SK-N-DZ (cell line): Measurements from ENCODE around the gene SPIRE1.
"Not testable (repeated sequence)": the region's sequence is repeated elsewhere in the genome, so short reads cannot be mapped to it uniquely, and the experiment has no call there.

Experiments
- DNase-seq: peaks from one replicate; pipeline ENCODE4 v3.0.0-alpha.2; 2015; ENCODE audit warnings: low spot score
- small RNA-seq, 2 experiments: library from RNA; depleted of rRNA; stranded (forward); fragments of <200 nt; gene quantifications; one replicate each; pipeline ENCODE3, GENCODE V24; 2014

Gene SPIRE1

DNA sequence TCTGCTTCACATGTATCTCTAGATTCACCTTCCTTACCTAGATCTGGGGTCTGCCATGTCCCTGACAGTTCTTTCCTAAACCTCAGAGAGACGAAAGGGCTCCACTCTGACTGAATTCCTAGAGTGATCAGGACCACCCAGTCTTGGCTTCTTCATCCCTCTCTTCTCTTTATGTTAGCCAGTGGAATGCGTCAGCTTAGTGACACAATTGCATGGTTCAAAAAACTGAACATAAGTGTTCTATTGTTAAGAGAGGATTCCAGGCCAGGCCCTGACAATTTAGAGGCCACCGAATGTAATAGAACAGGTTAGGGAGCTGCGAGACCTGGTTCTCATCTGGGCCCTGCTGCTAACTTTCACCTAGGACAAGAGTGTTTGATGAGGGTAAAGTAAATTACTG is 240.2 kb downstream of the SPIRE1 start:
- no peak for DNase-seq

DNA sequence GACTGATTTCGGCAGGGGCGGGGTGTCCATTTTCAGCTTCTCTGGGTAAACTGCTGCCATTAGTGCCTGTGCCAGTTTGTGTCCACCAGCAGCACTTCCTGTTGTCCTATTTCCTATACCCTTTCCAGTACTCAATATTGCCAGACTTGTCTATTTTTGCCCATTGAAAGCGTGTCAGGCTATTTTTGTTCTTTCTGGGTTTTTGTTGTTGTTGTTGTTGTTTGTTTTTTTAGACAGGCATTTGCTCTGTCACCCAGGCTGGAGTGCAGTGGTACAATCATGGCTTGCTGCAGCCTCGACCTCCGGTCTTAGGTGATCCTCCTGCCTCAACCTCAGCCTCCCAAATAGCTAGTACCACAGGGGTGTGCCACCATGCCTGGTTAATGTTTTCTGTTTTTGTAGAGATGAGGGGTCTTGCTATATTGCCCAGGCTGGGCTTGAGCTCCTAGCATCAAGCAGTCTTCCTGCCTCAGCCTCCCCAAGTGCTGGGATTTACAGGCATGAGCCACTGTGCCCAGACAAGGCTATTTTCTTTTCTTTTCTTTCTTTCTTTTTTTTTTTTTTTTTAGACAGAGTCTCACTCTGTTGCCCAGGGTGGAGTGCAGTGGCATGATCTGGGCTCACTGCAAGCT is 241.7 kb downstream of the SPIRE1 start:
- no peak for DNase-seq

DNA sequence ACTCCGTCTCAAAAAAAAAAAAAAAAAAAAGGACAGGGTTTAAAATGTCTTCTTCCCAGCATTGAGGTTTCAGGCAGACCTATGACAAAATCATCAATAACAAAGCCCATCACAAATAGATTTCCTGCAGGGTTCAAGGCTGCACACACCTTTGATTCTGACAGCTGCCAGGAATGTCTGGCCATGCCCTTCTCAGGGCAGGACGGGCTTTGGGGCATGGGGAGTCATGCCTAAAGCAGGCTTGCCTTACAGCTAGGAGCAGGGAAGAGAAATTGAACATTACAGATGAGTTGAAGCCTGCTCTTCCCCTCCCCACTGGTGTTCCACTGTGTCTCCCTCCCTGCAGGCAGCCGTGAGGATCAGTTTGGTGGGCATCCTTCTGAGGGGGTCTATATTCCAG is 246.5 kb downstream of the SPIRE1 start:
- DNase-seq, result no peak

DNA sequence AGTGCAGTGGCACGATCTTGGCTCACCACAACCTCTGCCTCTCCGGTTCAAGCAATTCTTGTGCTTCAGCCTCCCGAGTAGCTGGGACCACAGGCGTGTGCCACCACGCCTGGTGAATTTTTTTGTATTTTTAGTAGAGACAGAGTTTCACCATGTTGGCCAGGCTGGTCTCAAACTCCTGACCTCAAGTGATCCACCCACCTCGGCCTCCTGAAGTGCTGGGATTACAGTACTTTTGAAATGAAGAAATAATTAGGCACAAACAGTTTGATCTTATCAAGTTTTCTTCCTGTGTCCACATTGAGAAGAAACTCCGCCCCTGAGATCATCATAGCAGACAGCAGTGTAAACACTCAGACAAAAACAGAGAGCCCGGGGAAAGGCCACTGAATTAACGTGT is 247.2 kb downstream of the SPIRE1 start:
- not testable (repeated sequence) for DNase-seq

DNA sequence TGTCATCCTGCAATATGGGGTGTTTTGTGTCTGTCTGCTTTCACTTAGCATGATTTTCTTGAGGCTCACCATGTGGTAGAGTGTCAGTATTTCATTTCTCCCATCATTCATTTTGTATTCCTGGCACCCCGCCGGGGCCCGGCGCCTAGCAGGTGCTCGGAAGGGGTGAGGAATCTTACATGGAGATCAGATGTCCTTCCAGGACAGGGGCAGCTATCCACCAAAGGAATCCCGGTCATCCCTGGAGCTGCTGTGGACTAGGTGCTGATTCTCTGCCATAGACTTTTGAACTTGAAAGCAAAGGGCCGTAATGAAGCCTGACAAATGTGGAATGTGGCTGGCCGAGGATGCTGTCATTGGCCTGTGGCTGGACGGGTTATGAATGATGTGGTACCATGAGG is 247.8 kb downstream of the SPIRE1 start:
- DNase-seq, result no peak

DNA sequence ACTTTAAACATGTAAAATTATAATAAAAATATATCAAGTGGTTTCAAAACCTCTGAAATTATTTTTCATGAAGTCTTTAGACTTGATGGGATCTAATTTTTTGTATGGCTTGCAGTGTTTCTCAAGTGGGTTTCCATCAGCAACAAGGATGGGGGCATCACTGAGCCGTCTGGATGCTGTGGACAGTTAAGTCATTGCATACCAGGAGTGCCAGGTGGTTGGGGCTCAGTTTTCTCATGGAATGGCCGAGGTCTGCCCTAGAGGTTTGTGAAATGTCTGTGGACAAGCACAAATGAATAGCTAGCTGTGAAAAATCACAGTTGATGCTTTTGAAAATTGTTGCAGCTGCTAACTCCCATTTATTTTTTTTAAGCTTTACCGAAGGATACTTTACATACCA is 248.4 kb downstream of the SPIRE1 start:
- DNase-seq, result no peak

DNA sequence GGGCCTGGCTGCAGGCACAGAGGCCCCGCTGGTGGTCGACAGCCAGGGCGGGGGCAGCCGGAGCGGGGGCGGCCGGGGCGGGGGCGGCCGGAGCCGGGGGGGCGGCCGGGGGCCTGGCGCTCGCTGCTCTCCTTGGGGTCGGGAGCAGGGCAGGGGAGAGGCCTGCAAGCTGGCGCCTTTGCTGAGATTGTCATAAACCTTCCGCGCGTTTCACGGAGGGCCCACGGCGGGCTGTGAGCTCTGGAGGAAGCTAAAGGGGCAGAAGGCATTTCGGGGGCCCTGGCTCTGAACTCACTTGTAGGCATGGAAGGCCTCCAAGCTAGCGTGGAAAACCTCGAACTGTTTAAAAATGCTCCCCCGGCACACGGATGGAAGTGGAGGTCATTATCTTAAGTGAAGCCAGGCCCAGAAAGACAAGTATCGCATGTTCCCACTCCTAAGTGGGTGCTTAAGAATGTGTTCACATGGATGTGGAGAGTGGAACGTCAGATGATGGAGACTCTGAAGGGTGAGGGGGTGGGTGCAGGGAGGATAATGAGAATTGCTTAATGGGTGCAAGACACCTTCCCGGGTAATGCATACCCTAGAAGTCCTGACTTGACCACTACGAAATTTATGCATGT is 249.5 kb downstream of the SPIRE1 start:
- peak; percentile 51 for DNase-seq

DNA sequence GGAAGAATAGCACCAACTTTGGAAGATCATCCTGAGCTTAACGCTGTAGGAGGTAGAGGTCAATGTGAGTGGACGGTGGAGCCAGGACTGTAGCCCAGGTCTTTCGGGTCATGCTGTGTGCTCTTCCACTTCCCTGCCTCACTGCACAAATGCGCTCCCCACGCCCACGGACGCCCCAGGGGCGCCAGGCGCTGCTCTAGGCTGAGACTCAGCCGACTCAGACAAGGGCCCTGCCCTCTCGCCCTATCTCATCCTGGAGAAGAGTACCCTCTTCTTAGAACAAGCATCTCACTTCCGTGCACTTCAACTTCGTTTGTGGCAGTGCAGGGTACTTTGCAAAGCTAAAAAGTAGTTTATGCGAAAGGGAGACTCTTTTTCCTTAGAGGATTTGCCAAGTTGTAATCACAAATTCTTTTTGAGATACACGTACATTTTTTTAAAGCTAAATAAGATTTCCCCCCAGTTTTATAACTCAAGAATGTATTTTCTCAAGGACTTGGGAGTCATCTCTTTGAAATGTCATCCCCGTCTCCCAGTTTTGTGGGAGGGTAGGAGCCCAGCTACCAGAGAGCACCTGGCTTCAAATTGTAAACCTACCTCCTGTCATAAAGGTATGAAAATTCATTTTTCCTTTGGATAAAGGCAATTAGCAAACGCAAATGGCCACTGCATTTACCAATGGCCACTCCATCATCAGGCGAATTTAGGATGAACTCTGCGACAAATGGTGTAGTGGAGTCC is 251.4 kb downstream of the SPIRE1 start:
- DNase-seq, result no peak

DNA sequence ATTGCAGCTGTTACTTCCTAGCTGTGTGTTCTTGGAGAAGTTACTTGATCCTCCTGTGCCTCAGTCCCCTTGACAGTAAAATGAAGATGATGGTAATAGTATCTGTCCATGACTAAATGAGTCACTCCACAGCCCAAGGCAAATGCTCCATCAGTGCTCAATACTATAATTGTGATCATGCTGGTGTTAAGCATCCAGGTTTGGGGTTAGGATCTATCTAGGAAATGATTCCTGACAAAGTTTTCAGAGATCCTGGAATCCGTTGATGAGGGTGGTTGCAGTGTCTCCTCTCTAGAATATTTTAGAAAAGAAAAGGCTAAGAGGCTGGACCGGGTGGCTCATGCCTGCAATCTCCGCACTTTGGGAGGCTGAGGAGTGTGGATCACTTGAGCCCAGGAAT is 252.8 kb downstream of the SPIRE1 start:
- DNase-seq, result no peak

DNA sequence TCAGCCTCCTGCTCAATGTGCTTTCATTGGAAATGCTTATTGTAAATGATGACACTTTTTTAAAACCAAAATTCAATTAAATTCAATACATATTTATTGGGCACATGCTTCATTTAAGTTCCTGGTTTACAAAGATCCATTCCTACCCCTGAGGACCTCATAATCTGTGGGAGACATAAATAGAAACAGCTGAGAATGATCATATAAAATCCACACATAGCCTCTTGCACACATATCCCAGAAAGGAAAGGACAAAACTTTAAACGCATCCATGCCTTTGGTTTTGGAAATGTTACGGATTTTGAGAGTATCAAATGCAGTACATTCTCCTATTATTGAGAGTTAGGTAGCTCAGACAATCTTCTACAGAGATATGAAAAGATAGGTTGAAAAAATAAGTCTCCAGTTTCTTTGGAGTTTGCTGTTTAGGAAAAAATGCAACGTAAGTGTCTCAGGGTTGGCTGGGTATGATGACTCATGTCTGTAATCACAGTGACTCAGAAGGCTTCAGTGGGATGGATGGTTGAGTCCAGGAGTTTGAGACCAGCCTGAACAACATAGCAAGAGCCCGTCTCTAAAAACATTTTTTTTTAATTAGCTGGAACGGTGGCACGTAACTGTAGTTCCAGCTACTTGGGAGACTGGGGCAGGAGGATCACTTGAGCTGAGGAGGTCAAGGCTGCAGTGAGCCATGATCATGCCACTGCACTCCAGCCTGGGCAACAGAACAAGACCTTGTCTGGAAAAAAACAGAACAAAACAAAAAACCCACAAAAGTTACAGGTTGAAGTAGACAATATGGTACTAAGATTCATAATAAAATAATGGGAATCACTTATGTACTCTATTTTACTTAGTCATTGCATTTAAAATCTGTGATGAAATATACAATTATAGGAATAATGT is 254.1 kb downstream of the SPIRE1 start:
- no peak for DNase-seq

DNA sequence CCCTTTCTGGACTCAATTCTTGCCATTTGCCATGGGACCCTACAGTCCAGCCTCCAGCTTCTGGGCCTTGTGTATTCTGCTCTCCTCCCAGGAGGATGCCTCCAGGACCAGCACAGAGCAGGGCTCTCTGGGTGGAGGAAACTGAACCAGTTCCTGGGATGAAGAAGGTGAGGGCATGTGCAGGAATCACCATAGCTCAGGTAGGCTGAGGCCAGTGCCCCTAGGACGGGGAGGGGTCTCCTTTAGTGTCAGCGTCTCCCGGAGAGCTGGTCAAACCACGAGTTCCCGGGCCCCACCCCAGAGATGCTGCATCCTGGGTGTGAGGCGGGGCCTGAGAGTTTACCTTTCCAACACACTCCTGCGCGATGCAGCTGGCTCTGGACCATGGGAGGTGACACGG is 256.0 kb downstream of the SPIRE1 start:
- no peak for DNase-seq

DNA sequence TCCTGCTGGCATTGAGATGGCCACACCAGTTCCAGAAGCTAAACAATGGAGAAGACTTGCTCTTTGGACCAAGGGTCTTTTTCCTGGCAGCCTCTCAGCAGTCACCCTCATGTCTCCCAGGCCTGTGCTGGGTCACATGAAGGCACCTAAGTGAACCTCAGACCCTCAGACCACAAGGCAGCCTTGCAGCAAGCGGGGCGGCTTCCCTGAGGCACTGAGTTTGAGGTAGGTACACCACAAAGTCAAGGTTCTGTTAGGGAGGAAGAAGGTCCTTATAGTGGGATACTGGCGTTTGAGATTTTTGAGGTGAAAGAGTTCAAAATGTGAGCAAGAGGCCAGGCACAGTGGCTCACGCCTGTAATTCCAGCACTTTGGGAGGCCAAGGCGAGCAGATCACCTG is 258.7 kb downstream of the SPIRE1 start:
- DNase-seq, result no peak

DNA sequence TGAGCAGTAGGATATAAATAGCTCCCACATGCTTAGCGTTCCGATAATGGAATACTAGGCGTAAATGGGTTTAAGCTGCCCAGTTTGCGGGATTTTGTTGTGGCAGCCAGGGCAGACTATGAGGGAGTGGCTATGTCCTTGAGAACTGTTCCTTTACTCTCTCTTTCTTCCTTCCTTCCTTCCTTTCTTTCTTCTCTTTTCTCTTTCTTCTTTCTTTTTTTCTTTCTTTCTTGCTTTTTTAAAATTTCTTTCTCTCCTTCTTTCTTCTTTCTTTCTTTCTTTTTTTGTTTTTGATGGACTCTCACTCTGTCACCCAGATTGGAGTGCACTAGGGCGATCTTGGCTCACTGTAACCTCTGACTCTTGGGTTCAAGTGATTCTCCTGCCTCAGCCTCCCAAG is 259.3 kb downstream of the SPIRE1 start:
- DNase-seq, result no peak

DNA sequence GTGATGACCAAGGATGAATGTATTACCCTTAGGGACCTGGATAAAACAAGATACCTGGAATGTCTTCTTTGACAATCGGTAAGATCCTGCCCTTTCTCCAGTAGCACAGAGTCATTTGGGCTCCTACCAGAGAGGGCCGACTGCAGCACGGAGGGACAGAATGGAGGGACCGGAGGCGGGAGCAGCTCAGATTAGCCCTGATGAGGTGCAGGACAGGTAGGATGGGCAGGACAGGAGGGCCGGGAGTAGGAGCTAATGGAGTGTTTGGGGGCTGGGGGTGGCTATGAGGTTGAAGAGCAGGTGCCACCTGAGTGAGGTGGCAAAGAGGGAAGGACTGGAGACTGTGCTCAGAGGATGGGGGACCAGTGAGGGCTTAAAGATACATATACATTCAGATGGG is 260.1 kb downstream of the SPIRE1 start:
- no peak for DNase-seq

DNA sequence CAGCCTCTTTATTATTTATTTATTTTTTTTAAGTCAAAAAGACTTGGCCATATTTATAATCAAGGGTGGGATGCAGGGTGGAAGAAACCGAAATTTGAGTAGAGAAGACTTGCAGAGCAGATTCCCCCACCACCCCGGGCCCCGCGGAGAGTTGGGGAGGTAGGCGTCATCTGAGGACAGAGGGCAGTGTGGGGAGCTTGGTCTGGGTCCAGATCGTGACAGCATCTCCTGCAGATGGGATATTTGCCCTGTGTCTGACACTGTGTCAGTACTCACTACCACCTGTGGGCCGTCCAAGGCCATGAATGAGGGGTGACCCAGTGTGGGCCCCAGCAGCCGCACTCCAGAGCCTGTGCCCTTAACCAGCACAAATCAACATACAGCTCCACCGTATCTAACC is 260.7 kb downstream of the SPIRE1 start:
- no peak for DNase-seq

Small RNA genes within 50 kb of the gene (small RNA-seq; reads per million reads assigned to genes)
- gene RNU7-129P, result 0 reads per million in 2 experiments
